Gastroesophageal sphincter (tissue), 3 donors: Measurements from ENCODE around the gene SCIMP.

ENCODE experiments used
- CTCF ChIP-seq, 4 experiments: fragments of 200-600 bp in 2 of 4; fragments of 450-650 bp in 2 of 4; sonication (generic) in 1 of 4; IDR thresholded peaks; one replicate each; pipeline ENCODE4 v1.5.1; 2017 to 2019; ENCODE audit warnings: antibody characterized with exemption in 4 of 4, mild to moderate bottlenecking in 2 of 4, moderate library complexity in 2 of 4
- POLR2A ChIP-seq, 2 donors: fragments of 450-650 bp; IDR thresholded peaks; one replicate each; pipeline ENCODE4 v1.6.1; 2017; ENCODE audit warnings: antibody characterized with exemption in 2 of 2, mild to moderate bottlenecking in 2 of 2, moderate library complexity in 1 of 2
- POLR2AphosphoS5 ChIP-seq: sonication (generic); formaldehyde crosslinking; IDR thresholded peaks from one replicate; pipeline ENCODE4 v1.6.1; 2017; ENCODE audit warnings: antibody characterized with exemption

- TF ChIP-seq CTCF (IDR thresholded peaks at IDR 0.05): no peak
- no peak for TF ChIP-seq POLR2A (IDR thresholded peaks at IDR 0.05)
- no peak for TF ChIP-seq POLR2AphosphoS5
These were observed 13.0 kb upstream of the SCIMP start for GRCh38 chr17:5247621-5248020.
